GM18498 (cell line): ENCODE measurements around the gene IWS1.
"Not testable (repeated sequence)": the region's sequence is repeated elsewhere in the genome, so short reads cannot be mapped to it uniquely, and the experiment has no call there.

Experiments
- ATAC-seq: cut with Tn5 transposase; IDR thresholded peaks from one replicate; pipeline ENCODE4 v1.9.1; 2021; ENCODE audit warnings: mild to moderate bottlenecking, moderate library complexity; ENCODE audit not compliant: unreplicated experiment

The IWS1 gene

DNA sequence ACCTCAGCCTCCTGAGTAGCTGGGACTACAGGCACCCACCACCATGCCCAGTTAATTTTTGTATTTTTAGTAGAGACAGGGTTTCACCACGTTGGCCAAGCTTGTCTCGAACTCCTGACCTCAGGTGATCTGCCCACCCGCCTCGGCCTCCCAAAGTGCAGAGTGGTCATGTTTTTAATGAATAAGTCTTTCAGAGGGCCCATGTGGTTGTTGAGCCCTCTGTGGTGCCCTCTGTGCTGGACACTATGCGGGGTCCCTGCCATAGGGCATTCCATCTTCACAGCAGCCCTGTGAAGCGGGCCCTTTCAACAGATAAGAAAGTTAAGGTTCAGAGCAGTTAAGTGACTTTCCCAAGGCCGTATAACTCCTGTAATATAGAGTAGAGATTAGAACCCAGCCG lies 35.1 kb upstream of the IWS1 start:
- no peak for ATAC-seq

GRCh38 chr2:127560931-127561280 lies 34.6 kb upstream of the IWS1 start:
- no peak for ATAC-seq

- no peak for ATAC-seq
Observed at GRCh38 chr2:127560201-127560930, 34.1 kb upstream of the IWS1 start.

- ATAC-seq: no peak
Observed at GRCh38 chr2:127559454-127559853, 33.2 kb upstream of the IWS1 start.

- no peak for ATAC-seq
Observed at GRCh38 chr2:127558911-127559310, 32.6 kb upstream of the IWS1 start.

GRCh38 chr2:127552846-127553245 lies 26.6 kb upstream of the IWS1 start:
- ATAC-seq: no peak

GRCh38 chr2:127552336-127552735 lies 26.0 kb upstream of the IWS1 start:
- ATAC-seq: no peak

GRCh38 chr2:127551221-127551930 lies 25.1 kb upstream of the IWS1 start:
- ATAC-seq: no peak

DNA sequence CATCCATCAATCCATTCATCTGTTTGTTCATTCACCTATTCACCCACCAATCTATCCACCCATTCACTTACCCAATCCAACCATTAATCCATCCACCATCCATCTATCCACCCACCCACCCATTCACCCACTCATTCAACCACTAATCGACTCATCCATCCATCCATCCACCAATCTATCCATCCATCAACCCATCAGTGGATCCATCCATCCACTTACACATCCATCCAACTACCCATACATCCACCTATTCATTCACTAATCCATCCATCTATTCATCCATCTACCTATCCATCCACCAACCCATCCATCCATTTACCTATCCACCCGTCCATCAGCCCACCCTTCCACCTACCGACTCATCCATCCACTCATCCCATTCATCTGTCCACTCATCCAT lies 20.5 kb upstream of the IWS1 start:
- no peak for ATAC-seq

- ATAC-seq: no peak
Observed at GRCh38 chr2:127545796-127546195, 19.5 kb upstream of the IWS1 start.

GRCh38 chr2:127545189-127545588 lies 18.9 kb upstream of the IWS1 start:
- no peak for ATAC-seq

DNA sequence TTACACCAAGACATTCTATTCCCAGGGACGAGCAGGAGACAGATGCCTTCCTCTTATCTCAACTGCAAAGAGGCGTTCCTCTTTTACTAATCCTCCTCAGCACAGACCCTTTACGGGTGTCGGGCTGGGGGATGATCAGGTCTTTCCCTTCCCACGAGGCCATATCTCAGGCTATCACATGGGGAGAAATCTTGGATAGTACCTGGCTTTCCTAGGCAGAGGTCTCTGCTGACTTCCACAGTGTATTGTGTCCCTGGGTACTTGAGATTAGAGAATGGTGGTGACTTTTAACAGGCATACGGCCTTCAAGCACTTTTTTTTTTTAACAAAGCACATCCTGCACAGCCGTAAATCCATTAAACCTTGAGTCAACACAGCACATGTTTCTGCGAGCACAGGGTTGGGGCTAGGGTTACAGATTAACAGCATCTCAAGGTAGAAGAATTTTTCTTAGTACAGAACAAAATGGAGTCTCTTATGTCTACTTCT lies 16.8 kb upstream of the IWS1 start:
- not testable (repeated sequence) for ATAC-seq

DNA sequence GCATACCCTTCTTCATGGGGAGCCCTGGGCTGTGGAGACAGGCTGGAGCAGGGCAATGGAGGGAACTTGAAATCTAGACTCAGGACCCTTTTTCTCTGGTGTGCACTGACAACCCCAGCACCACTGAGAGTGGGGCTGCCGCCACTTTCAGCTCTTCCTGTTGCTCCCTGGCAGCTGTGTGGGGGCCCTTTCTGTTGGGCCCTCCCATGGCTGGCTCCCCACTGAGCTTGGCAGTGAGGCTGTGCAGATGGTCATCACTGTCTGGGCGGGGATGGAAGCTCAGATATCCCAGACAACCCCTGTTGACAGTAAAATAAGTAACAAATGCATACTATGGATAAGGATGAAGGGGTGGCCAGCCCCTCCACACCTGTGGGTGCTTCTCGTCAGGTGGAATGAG lies 15.9 kb upstream of the IWS1 start:
- ATAC-seq: no peak

- ATAC-seq: no peak
Observed at GRCh38 chr2:127541809-127542208, 15.5 kb upstream of the IWS1 start.

DNA sequence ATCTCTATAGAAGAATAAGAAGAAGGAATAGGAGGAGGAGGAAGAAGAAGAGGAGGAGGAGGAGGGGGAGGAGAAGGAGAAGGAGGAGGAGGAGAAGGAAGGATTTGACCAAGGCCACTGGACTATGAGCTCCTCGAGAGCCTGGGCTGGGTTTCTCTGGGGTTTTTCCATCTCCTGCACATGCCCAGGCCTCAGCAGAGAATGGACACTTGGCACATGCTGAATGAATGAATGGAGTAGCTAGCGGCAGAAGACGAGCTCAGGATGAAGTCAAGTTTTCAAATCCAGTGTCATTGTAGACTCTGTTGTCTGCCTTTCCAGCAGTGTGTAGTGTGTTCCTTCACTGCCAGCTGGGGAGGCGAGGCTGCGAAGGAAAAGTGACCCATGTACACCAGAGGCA lies 11.4 kb upstream of the IWS1 start:
- ATAC-seq: no peak

DNA sequence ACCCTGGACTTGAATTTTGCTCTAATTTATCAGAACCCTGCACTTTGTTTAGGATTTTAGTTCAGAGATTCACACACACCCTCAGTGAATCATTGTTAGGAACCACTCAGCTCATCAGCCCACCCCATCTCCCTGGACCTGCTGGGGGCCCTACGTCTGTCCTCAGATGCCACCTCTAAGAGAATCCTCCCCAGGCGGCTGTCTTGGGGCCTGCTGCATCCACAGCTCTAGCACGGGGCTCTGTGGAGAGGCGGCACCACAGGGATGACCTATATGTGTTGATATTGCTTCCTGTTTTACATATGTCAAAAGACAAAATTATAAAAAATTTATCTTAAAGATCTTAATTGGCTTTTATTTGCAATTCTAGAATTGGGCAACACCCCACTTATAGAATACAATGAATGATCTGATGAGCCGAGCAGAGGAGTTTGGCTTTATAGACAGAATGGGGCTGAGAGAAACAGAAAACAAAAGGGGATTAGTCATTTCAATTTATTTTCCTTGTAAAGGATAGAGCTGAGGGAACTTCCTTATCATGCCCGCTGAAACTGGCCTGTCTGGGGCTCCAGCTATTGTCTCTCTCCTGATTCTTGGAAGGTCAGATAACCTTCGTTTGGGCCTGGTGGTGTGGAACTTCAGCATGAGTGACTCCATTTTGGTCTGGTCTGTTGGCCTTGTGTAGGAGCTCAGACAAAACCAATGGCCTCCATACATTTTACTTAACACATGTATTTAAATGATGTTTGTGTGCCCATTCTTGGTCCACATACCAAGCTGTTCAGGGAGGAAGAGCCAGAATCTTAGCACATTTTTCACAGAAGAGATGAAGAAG lies 10.6 kb upstream of the IWS1 start:
- ATAC-seq: no peak

GRCh38 chr2:127535918-127536317 lies 9.6 kb upstream of the IWS1 start:
- ATAC-seq: no peak

DNA sequence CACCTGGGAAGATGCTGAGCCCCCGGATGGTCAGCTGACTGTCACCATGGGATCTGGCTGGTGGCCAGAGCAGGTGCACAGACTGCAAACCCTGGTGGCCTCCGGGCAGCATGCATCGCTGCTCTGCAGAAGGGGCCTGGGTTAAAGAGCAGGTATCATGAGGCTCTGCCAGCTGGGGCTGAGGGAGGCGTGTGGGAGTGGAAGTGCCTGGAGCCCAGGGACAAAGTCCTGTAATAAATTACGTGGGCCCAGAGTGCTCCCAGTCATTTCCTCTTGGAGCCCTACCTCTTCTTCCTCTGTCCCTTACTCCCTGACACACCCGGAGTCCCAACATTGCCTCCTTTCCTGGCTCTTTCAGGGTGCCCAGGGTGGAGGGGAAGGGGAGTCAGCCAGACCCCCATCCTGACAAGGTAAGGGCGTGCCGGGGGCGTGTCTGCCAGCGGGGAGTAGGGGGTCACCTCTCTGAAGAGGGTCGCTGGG lies 9.2 kb upstream of the IWS1 start, which contains the start of gene MYO7B:
TSS of gene MYO7B (plus strand) at position 262 of the 480 bp plus-strand sequence. CDS start 24,040 bp downstream, outside the sequence.
- no peak for ATAC-seq

- no peak for ATAC-seq
Observed at GRCh38 chr2:127532296-127532695, 6.0 kb upstream of the IWS1 start.

- ATAC-seq: no peak
Observed at GRCh38 chr2:127531221-127531648, 4.9 kb upstream of the IWS1 start.
